Measurements from ENCODE around the gene FEZ2. TPM values are rescaled to one million over a fixed set of nuclear protein-coding genes. Genes with fewer than 3 reads are reported as not detected.

FEZ2 gene
- polyA plus RNA-seq, 1 of the 3 experiments (the other 2 are of a cell fraction) = 37.2 TPM

- H3K4me2 ChIP-seq = peak overlapping the region; percentile 91
- no peaks in the 10 kb centered on the region for H3K27me3 ChIP-seq (ENCODE audit: insufficient read depth)
- peaks cover 3 to 14% of the 10 kb centered on the region in 2 experiments for H3K36me3 ChIP-seq (replicated peaks in 1 of 2; ENCODE audit: control insufficient read depth in 1 of 2, insufficient read depth in 2 of 2, low read length in 1 of 2)
- peaks cover 12 to 20% of the 10 kb centered on the region in 2 experiments; a peak in 3 of 4 replicates for H3K4me1 ChIP-seq (ENCODE audit: control insufficient read depth in 1 of 2, insufficient read depth in 2 of 2, low read depth in 1 of 2, low read length in 1 of 2)
- no peak overlapping the region for H2AFZ ChIP-seq (ENCODE audit: low read depth)
- peaks cover 32% of the 10 kb centered on the region for H4K20me1 ChIP-seq (ENCODE audit: insufficient read depth)
- H3K27ac ChIP-seq (ENCODE audit: low read depth in 2 of 2, low read length in 1 of 2) = peak overlapping the region; percentile 68 to 92
- no peak for TF ChIP-seq POLR2AphosphoS5 (IDR thresholded peaks at IDR 0.05; ENCODE audit: low read depth, low read length)
- TF ChIP-seq JUND (IDR thresholded peaks at IDR 0.05) = no peak
- no peak for TF ChIP-seq IRF3 (IDR thresholded peaks at IDR 0.05; ENCODE audit: low read depth, low read length)
- TF ChIP-seq RCOR1 (IDR thresholded peaks at IDR 0.05; ENCODE audit: low read length) = no peak
- H3K9me2 ChIP-seq = no peaks in the 10 kb centered on the region
- 14% methylated on average over 19 of the region's 19 CpGs for WGBS (ENCODE audit: low lambda C conversion rate)
- H3K4me3 ChIP-seq (ENCODE audit: low read depth in 2 of 2, low read length in 1 of 2) = peak overlapping the region; percentile 88 to 98
- H3K9me3 ChIP-seq = no peaks in the 10 kb centered on the region
- H3F3A ChIP-seq (replicated peaks; ENCODE audit: insufficient read depth) = peaks cover 6% of the 10 kb centered on the region
- peaks cover 56% of the 10 kb centered on the region for H3K79me2 ChIP-seq (ENCODE audit: insufficient read depth)
- ChIA-PET POLR2A (interaction anchor here (0.6 kb wide), 1 partner anchor 11 kb away, joined by 4 read pairs; no protein-coding TSS in a partner anchor), CTCF (interaction anchor here (1.2 kb wide), 1 partner anchor 34 kb away, joined by 4 read pairs; no protein-coding TSS in a partner anchor)
- peak overlapping the region; percentile 77 for H3K9ac ChIP-seq
- peak; percentile 29 for DNase-seq
These were observed 901 bp downstream of the FEZ2 start for GRCh38 chr2:36597003-36597531.

GRCh38 chr2:36596397-36596796, 1.6 kb downstream of the FEZ2 start:
- peak overlapping the region; percentile 77 for H3K9ac ChIP-seq
- no peaks in the 10 kb centered on the region for H3K27me3 ChIP-seq (ENCODE audit: insufficient read depth)
- peak overlapping the region; percentile 88 to 98; a peak in 3 of 4 replicates for H3K4me3 ChIP-seq (ENCODE audit: low read depth in 2 of 2, low read length in 1 of 2)
- H3K9me2 ChIP-seq = no peaks in the 10 kb centered on the region
- WGBS (ENCODE audit: low lambda C conversion rate) = 96% methylated on average over 12 of the region's 12 CpGs
- no peaks in the 10 kb centered on the region for H3K9me3 ChIP-seq
- ChIA-PET CTCF (interaction anchor here (1.5 kb wide), 1 partner anchor 68 kb away, joined by 4 read pairs; no protein-coding TSS in a partner anchor), POLR2A (no interaction called here)
- peaks cover 6% of the 10 kb centered on the region for H3F3A ChIP-seq (replicated peaks; ENCODE audit: insufficient read depth)
- peaks cover 32% of the 10 kb centered on the region for H4K20me1 ChIP-seq (ENCODE audit: insufficient read depth)
- TF ChIP-seq SMC3 (IDR thresholded peaks at IDR 0.05; ENCODE audit: low read depth, low read length) = no peak
- peaks cover 12 to 20% of the 10 kb centered on the region in 2 experiments; a peak in 3 of 4 replicates for H3K4me1 ChIP-seq (ENCODE audit: control insufficient read depth in 1 of 2, insufficient read depth in 2 of 2, low read depth in 1 of 2, low read length in 1 of 2)
- peak overlapping the region; percentile 91 for H3K4me2 ChIP-seq
- peaks cover 62% of the 10 kb centered on the region for H3K79me2 ChIP-seq (ENCODE audit: insufficient read depth)
- DNase-seq = no peak
- no peak overlapping the region for H3K27ac ChIP-seq (ENCODE audit: low read depth in 2 of 2, low read length in 1 of 2)
- H2AFZ ChIP-seq (ENCODE audit: low read depth) = no peak overlapping the region
- peaks cover 3 to 14% of the 10 kb centered on the region in 2 experiments for H3K36me3 ChIP-seq (replicated peaks in 1 of 2; ENCODE audit: control insufficient read depth in 1 of 2, insufficient read depth in 2 of 2, low read length in 1 of 2)

GRCh38 chr2:36594849-36595248, 3.1 kb downstream of the FEZ2 start:
- H3K4me3 ChIP-seq (ENCODE audit: low read depth in 2 of 2, low read length in 1 of 2) = peak overlapping the region in 1 of 2 experiments; percentile 0; a peak in 1 of 4 replicates
- ChIA-PET CTCF (no interaction called here), POLR2A (no interaction called here)
- peaks cover 78% of the 10 kb centered on the region for H3K79me2 ChIP-seq (ENCODE audit: insufficient read depth)
- H3K27me3 ChIP-seq (ENCODE audit: insufficient read depth) = no peaks in the 10 kb centered on the region
- peaks cover 43% of the 10 kb centered on the region for H4K20me1 ChIP-seq (ENCODE audit: insufficient read depth)
- no peaks in the 10 kb centered on the region for H3K9me3 ChIP-seq
- TF ChIP-seq RXRA (IDR thresholded peaks at IDR 0.05; ENCODE audit: borderline replicate concordance, low read depth) (no peak), TAF1 (IDR thresholded peaks at IDR 0.05; ENCODE audit: borderline replicate concordance, low read depth, low read length) (no peak), IRF3 (IDR thresholded peaks at IDR 0.05; ENCODE audit: low read depth, low read length) (no peak), TEAD4 (IDR thresholded peaks at IDR 0.05; ENCODE audit: borderline replicate concordance, insufficient read depth) (no peak), GABPA (IDR thresholded peaks at IDR 0.05; ENCODE audit: low read depth) (no peak), MXI1 (IDR thresholded peaks at IDR 0.05; ENCODE audit: low read depth, low read length) (no peak), FOSL2 (IDR thresholded peaks at IDR 0.05; ENCODE audit: borderline replicate concordance, low read depth) (no peak), GATA2 (CRISPR knock-in tag; IDR thresholded peaks at IDR 0.05) (no peak), CHD2 (IDR thresholded peaks at IDR 0.05; ENCODE audit: low read length, partially characterized antibody) (no peak), USF2 (IDR thresholded peaks at IDR 0.05; ENCODE audit: borderline replicate concordance, low read depth, low read length) (no peak)
- peaks cover 11 to 27% of the 10 kb centered on the region in 2 experiments for H3K36me3 ChIP-seq (replicated peaks in 1 of 2; ENCODE audit: control insufficient read depth in 1 of 2, insufficient read depth in 2 of 2, low read length in 1 of 2)
- WGBS (ENCODE audit: low lambda C conversion rate) = 94% methylated on average over 6 of the region's 6 CpGs
- peak overlapping the region; percentile 91; the same call in 1 of the 2 replicates for H3K4me2 ChIP-seq
- no peak for DNase-seq
- H3K9ac ChIP-seq = no peak overlapping the region
- H3K4me1 ChIP-seq (ENCODE audit: control insufficient read depth in 1 of 2, insufficient read depth in 2 of 2, low read depth in 1 of 2, low read length in 1 of 2) = peaks cover 12 to 22% of the 10 kb centered on the region in 2 experiments; a peak in 3 of 4 replicates
- no peak overlapping the region for H2AFZ ChIP-seq (ENCODE audit: low read depth)
- H3F3A ChIP-seq (replicated peaks; ENCODE audit: insufficient read depth) = peaks cover 6% of the 10 kb centered on the region
- no peak overlapping the region for H3K27ac ChIP-seq (ENCODE audit: low read depth in 2 of 2, low read length in 1 of 2)
- H3K9me2 ChIP-seq = no peaks in the 10 kb centered on the region
